Adrenal gland (tissue), 5 donors: ENCODE data around the gene NRAP.

Source experiments
- CTCF ChIP-seq, 6 experiments: fragments of 450-650 bp in 4 of 6; fragments of 200-600 bp in 2 of 6; sonication (generic) in 1 of 6; IDR thresholded peaks; 1 replicate in 5 of 6; 2 replicates in 1 of 6; pipeline versions ENCODE4 v1.5.1 to v1.8.0; 2016 to 2021; ENCODE audit warnings: antibody characterized with exemption in 6 of 6, mild to moderate bottlenecking in 2 of 6, moderate library complexity in 1 of 6
- POLR2A ChIP-seq, 2 donors: fragments of 450-650 bp; IDR thresholded peaks; one replicate each; pipeline ENCODE4 v1.6.1; 2017; ENCODE audit warnings: antibody characterized with exemption in 2 of 2, mild to moderate bottlenecking in 2 of 2, moderate library complexity in 1 of 2
- donor health status: DM: no; HTN: no; CAD: no.

DNA sequence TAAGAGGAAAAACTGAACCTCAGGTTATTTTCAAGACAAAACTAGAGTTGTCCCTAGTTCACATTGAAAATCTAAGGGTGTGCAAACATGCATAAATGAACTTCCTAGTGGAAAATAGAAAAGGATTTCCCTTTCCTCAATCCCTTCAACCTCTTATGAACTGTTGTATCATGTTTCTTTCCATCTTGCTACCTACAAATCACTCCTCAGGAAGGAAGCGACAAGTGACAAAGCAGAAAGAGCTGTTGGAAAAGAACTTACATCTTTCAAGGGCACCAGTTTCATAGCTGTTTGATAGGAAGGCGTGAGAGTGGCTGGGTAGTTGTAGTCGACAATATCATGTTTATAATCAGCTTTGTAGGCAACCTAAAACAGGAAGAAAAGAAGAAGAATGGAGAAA is 23.9 kb downstream of the NRAP start:
- TF ChIP-seq CTCF (IDR thresholded peaks at IDR 0.05) = no peak
- TF ChIP-seq POLR2A (IDR thresholded peaks at IDR 0.05) = no peak
